Type B pancreatic cell (in vitro differentiated cells): ENCODE measurements around the gene XRCC4. TPM values are rescaled to one million over a fixed set of nuclear protein-coding genes. Genes with fewer than 3 reads are reported as not detected.

ENCODE experiments used
- DNase-seq: peaks from one replicate; pipeline ENCODE4 v3.0.0; 2021; ENCODE audit warnings: mixed read lengths; ENCODE audit not compliant: unreplicated experiment; ENCODE audit errors: extremely low spot score
- H3K27ac Mint-ChIP-seq: 2 replicates; pipeline ENCODE4 v1.8.0; 2021; ENCODE audit warnings: mild to moderate bottlenecking, mixed read lengths
- H3K27me3 Mint-ChIP-seq: 2 replicates; pipeline ENCODE4 v1.8.0; 2021; ENCODE audit warnings: mixed read lengths
- H3K36me3 Mint-ChIP-seq: 2 replicates; pipeline ENCODE4 v1.8.0; 2021; ENCODE audit warnings: mixed read lengths
- H3K4me1 Mint-ChIP-seq: one replicate; pipeline ENCODE4 v1.8.0; 2021; ENCODE audit warnings: mixed read lengths; ENCODE audit not compliant: unreplicated experiment
- H3K4me3 Mint-ChIP-seq: 2 replicates; pipeline ENCODE4 v1.8.0; 2021; ENCODE audit warnings: mild to moderate bottlenecking, mixed read lengths
- H3K9me3 Mint-ChIP-seq: 2 replicates; pipeline ENCODE4 v1.8.0; 2021; ENCODE audit warnings: mixed read lengths
- CTCF ChIP-seq: fragments of 200-600 bp; sonication (generic); conservative IDR thresholded peaks from 2 replicates; pipeline ENCODE4 v1.5.0; 2021; ENCODE audit warnings: antibody characterized with exemption, mild to moderate bottlenecking
- total RNA-seq: library from RNA; stranded (reverse); gene quantifications from 2 replicates; pipeline ENCODE4 v1.2.1, GENCODE V29; 2021; ENCODE audit warnings: low replicate concordance

Gene XRCC4
- total RNA-seq, 1 donor from 2014 or later: 7.4 TPM

GRCh38 chr5:83265318-83265717 is 188.0 kb downstream of the XRCC4 start:
- Mint-ChIP-seq H3K4me1 (peaks cover 6% of the 10 kb centered on the region), H3K4me3 (no peak overlapping the region), H3K9me3 (no peaks in the 10 kb centered on the region), H3K27ac (no peak overlapping the region), H3K36me3 (no peaks in the 10 kb centered on the region), H3K27me3 (no peaks in the 10 kb centered on the region)
- DNase-seq: no peak
- TF ChIP-seq CTCF: no peak

GRCh38 chr5:83270311-83270710 is 193.0 kb downstream of the XRCC4 start:
- Mint-ChIP-seq H3K36me3 (no peaks in the 10 kb centered on the region), H3K4me1 (peaks cover 1% of the 10 kb centered on the region), H3K27me3 (no peaks in the 10 kb centered on the region), H3K9me3 (no peaks in the 10 kb centered on the region), H3K4me3 (no peak overlapping the region), H3K27ac (no peak overlapping the region)
- DNase-seq: no peak
- no peak for TF ChIP-seq CTCF

- Mint-ChIP-seq H3K4me3 (no peak overlapping the region), H3K27me3 (no peaks in the 10 kb centered on the region), H3K36me3 (no peaks in the 10 kb centered on the region), H3K4me1 (peaks cover 13% of the 10 kb centered on the region), H3K9me3 (no peaks in the 10 kb centered on the region), H3K27ac (no peak overlapping the region)
- DNase-seq: no peak
- no peak for TF ChIP-seq CTCF
Measured at GRCh38 chr5:83277154-83277553, 199.8 kb downstream of the XRCC4 start.

DNA sequence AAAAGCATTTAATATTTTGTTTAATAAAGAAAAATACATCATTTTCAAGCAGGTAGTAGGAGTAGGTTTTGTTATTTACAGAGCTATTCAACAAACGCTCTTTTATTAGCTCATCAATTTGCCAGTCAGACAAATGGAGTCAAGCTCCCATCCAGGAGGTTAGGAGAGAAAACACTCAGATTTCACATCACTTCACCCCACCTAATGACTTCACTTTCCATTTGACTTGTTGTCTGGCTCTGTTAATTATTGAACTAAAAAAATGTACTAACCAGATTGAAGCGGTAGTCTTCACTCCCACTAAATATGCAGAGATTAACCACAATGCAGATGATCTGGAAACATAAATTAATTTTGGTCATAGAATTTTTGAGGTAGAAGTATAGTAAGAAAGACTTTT is 200.6 kb downstream of the XRCC4 start:
- no peaks in the 10 kb centered on the region for H3K9me3 Mint-ChIP-seq
- TF ChIP-seq CTCF: no peak
- peaks cover 13% of the 10 kb centered on the region for H3K4me1 Mint-ChIP-seq
- H3K27ac Mint-ChIP-seq: no peak overlapping the region
- H3K36me3 Mint-ChIP-seq: no peaks in the 10 kb centered on the region
- no peak overlapping the region for H3K4me3 Mint-ChIP-seq
- no peak for DNase-seq
- no peaks in the 10 kb centered on the region for H3K27me3 Mint-ChIP-seq

DNA sequence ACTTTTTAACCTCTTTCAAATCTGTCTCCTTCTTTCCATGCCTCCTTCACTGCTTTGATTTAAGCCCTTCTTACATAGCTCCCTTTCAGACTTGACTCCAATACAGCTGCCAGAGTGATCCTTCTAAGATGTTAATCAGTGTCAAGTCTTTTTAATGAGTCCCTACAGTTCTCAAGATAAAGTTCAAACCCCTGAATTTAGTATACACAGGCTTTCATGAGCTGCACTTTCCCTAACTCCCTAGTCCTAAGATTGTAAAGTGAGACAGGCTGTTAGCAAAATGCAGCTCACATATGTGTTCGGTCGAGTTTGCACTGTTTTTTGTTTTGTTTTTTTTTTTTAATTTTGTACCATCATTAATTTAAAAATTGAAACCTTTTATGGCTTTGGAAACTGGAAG is 203.8 kb downstream of the XRCC4 start:
- no peak for TF ChIP-seq CTCF
- no peak overlapping the region for H3K27ac Mint-ChIP-seq
- no peaks in the 10 kb centered on the region for H3K27me3 Mint-ChIP-seq
- H3K4me1 Mint-ChIP-seq: peaks cover 13% of the 10 kb centered on the region
- no peak overlapping the region for H3K4me3 Mint-ChIP-seq
- no peak for DNase-seq
- H3K9me3 Mint-ChIP-seq: no peaks in the 10 kb centered on the region
- no peaks in the 10 kb centered on the region for H3K36me3 Mint-ChIP-seq

- Mint-ChIP-seq H3K4me1 (peaks cover 13% of the 10 kb centered on the region), H3K36me3 (no peaks in the 10 kb centered on the region), H3K4me3 (no peak overlapping the region), H3K9me3 (no peaks in the 10 kb centered on the region), H3K27me3 (no peaks in the 10 kb centered on the region), H3K27ac (no peak overlapping the region)
- no peak for DNase-seq
- no peak for TF ChIP-seq CTCF
Measured at GRCh38 chr5:83281658-83282057, 204.3 kb downstream of the XRCC4 start.
